ENCODE data around the gene NUP153.
"Not testable (repeated sequence)": the region's sequence is repeated elsewhere in the genome, so short reads cannot be mapped to it uniquely, and the experiment has no call there.

Gene NUP153

DNA sequence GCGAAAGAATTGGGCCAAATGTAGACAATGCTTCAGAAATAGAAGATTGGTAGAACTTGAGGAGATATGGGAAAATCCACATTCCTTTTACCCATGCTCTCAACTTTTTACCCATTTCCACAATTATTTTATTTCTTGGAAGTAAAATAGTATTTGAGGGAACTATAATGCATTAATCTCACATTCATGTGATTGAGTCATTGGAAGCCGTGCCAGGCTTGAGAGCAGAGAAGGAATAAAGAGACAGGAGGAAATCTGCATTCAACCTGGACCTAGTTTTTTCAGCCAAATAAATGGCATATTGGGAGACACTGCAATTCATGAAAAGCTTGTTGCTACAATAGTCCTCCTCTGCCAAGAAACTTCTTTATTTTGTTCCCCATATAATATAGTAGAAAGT is 2.8 kb upstream of the NUP153 start:
- H3K4me3 ChIP-seq (ENCODE audit: low read depth, low read length), result no peak overlapping the region
- no peak for DNase-seq (ENCODE audit: low read depth)
- TF ChIP-seq, protein P1, sequence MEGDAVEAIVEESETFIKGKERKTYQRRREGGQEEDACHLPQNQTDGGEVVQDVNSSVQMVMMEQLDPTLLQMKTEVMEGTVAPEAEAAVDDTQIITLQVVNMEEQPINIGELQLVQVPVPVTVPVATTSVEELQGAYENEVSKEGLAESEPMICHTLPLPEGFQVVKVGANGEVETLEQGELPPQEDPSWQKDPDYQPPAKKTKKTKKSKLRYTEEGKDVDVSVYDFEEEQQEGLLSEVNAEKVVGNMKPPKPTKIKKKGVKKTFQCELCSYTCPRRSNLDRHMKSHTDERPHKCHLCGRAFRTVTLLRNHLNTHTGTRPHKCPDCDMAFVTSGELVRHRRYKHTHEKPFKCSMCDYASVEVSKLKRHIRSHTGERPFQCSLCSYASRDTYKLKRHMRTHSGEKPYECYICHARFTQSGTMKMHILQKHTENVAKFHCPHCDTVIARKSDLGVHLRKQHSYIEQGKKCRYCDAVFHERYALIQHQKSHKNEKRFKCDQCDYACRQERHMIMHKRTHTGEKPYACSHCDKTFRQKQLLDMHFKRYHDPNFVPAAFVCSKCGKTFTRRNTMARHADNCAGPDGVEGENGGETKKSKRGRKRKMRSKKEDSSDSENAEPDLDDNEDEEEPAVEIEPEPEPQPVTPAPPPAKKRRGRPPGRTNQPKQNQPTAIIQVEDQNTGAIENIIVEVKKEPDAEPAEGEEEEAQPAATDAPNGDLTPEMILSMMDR (IDR thresholded peaks at IDR 0.05; ENCODE audit: low read depth, low read length), result no peak
- no peak for TF ChIP-seq MYC (IDR thresholded peaks at IDR 0.05; ENCODE audit: low read depth, low read length)
- TF ChIP-seq, protein P2, sequence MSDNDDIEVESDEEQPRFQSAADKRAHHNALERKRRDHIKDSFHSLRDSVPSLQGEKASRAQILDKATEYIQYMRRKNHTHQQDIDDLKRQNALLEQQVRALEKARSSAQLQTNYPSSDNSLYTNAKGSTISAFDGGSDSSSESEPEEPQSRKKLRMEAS (IDR thresholded peaks at IDR 0.05; ENCODE audit: low read depth, low read length), result no peak
- no peak for TF ChIP-seq POLR2A (IDR thresholded peaks at IDR 0.05; ENCODE audit: extremely low read depth, insufficient read length)

DNA sequence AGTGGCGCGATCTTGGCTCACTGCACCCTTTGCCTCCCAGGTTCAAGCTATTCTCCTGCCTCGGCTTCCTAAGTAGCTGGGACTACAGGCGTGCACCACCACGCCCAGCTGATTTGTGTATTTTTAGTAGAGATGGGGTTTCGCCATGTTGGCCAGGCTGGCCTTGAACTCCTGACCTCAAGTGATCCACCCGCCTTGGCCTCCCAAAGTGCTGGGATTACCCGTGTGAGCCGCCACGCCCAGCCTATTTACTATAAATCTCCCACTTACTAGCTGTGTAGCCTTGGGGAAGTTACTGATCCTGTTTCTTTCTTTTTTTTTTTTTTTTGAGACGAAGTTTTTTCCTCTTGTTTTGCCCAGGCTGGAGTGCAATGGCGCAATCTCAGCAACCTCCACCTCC is 1.3 kb upstream of the NUP153 start:
- not testable (repeated sequence) for DNase-seq (ENCODE audit: low read depth); H3K4me3 ChIP-seq (ENCODE audit: low read depth, low read length)

DNA sequence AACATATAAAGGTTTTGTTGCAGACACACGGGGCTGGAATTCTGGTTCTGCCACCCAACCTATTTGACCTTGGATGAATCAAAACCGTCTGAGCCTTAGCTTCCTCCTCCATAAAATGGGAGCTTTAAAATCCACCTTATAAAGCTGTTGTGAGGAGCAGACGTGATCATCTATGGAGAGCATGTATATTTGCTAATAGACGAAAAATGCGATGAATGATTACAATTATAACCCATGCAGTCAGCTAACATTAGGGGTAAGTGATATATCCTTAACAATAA is 586 bp upstream of the NUP153 start:
- H3K4me3 ChIP-seq (ENCODE audit: low read depth, low read length), result peak overlapping the region; percentile 77
- peak; percentile 16 for DNase-seq (ENCODE audit: low read depth)
- TF ChIP-seq MYC (IDR thresholded peaks at IDR 0.05; ENCODE audit: low read depth, low read length) (no peak), POLR2A (IDR thresholded peaks at IDR 0.05; ENCODE audit: extremely low read depth, insufficient read length) (no peak)
- TF ChIP-seq, protein P1 (IDR thresholded peaks at IDR 0.05; ENCODE audit: low read depth, low read length), result no peak
- TF ChIP-seq, protein P2 (IDR thresholded peaks at IDR 0.05; ENCODE audit: low read depth, low read length), result no peak

DNA sequence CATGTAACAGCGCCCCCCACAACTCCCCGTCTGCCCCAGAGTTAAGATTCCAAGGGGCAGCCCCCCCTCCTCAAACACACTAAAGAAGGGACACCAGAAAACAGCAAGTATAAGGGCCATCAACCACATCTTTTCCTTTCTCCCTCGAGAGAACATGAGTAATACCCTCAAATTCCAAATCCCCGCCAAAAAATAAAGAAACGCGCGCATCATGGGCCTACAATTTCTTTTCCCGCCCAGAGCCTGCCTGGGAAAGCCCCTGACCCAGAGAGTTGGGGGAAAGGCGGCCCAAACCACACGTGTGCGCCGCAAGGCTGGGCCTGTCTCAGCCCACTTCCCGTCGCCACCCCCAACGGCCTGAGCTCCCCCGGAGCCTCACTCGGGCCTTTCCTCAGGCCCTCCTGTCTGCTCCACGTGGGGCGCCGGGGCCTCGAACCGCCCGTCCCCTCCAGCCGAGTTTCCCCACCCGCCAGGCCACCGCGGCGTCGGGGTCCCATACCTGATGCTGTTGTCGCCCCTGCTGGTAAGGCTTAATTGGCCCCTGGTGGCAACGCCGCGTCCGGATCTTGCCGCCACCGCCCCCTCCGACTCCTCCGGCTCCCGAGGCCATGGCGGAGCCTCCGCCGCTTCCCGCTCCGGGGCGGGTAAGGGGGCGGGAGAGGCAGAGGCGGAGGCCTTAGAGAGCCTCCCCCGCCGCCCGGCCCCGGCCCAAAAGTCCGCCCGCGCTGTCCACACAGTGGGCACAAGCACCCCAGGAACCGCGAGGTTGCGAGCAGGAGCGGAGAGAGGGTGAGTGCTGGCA is 746 bp downstream of the NUP153 start:
- TF ChIP-seq, protein P1 (IDR thresholded peaks at IDR 0.05; ENCODE audit: low read depth, low read length), result peak; percentile 12
- TF ChIP-seq POLR2A (IDR thresholded peaks at IDR 0.05; ENCODE audit: extremely low read depth, insufficient read length), result peak; percentile 41
- TF ChIP-seq, protein P2 (IDR thresholded peaks at IDR 0.05; ENCODE audit: low read depth, low read length), result peak; percentile 97
- TF ChIP-seq MYC (IDR thresholded peaks at IDR 0.05; ENCODE audit: low read depth, low read length), result peak; percentile 98
- H3K4me3 ChIP-seq (ENCODE audit: low read depth, low read length), result peak overlapping the region; percentile 96
- peak; percentile 95 for DNase-seq (ENCODE audit: low read depth)

DNA sequence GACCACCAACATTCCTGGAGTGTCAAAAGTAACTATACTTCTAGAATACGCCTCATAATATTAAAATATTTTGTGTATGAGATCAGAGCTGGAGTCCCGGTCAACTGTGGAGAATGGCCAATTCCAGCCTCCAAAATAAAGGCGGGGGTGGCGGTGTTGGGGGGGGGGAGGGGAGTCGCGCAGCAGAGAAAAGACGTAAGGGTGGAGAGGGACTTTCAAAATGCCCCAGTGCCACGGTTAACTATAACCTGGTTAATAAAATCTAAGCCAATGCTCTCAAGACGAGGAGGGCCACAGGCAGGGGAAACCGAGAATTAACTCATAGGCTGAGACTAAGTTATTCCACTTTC is 1.3 kb downstream of the NUP153 start:
- H3K4me3 ChIP-seq (ENCODE audit: low read depth, low read length), result peak overlapping the region; percentile 96
- no peak for TF ChIP-seq MYC (IDR thresholded peaks at IDR 0.05; ENCODE audit: low read depth, low read length)
- TF ChIP-seq, protein P2 (IDR thresholded peaks at IDR 0.05; ENCODE audit: low read depth, low read length), result no peak
- TF ChIP-seq, protein P1 (IDR thresholded peaks at IDR 0.05; ENCODE audit: low read depth, low read length), result no peak
- no peak for TF ChIP-seq POLR2A (IDR thresholded peaks at IDR 0.05; ENCODE audit: extremely low read depth, insufficient read length)
- DNase-seq (ENCODE audit: low read depth), result no peak

DNA sequence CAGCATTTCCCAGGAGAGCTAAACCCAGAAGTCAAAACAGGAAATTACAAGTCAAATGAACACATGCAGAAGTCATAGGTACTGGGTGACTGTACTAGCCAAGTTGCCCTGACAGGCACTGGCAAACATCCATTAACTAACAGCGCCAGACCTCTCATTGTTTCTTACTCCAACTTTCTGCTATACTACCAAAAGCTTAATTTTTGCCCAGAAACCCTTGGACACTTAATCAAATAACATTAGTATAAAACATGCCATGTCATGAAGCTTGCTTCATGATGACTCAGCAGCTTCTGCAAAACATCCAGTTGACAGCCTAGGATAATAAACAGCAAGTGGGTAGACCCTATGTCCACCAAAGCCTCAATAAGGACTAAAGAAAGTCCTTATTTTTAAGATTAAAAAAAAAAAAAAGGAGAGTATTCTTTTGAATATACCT is 3.5 kb downstream of the NUP153 start:
- DNase-seq (ENCODE audit: low read depth), result peak; percentile 76
- peak overlapping the region; percentile 96 for H3K4me3 ChIP-seq (ENCODE audit: low read depth, low read length)
- TF ChIP-seq MYC (IDR thresholded peaks at IDR 0.05; ENCODE audit: low read depth, low read length) (no peak), POLR2A (IDR thresholded peaks at IDR 0.05; ENCODE audit: extremely low read depth, insufficient read length) (no peak)
- TF ChIP-seq, protein P1 (IDR thresholded peaks at IDR 0.05; ENCODE audit: low read depth, low read length), result no peak
- TF ChIP-seq, protein P2 (IDR thresholded peaks at IDR 0.05; ENCODE audit: low read depth, low read length), result no peak

All from NB4 (cell line).